GM19099 (cell line): Measurements from ENCODE around the gene F8.

Experiments
- POLR2A ChIP-seq: IDR thresholded peaks from 3 replicates; pipeline ENCODE4 v1.6.1; 2011; ENCODE audit warnings: low read depth; ENCODE audit not compliant: insufficient read length; ENCODE audit errors: extremely low read depth

The F8 gene

GRCh38 chrX:155009994-155010472, 12.5 kb downstream of the F8 start:
- TF ChIP-seq POLR2A, result no peak

- TF ChIP-seq POLR2A, result no peak
Observed at GRCh38 chrX:155005190-155005589, 17.3 kb downstream of the F8 start.

GRCh38 chrX:155001873-155002272, 20.6 kb downstream of the F8 start:
- no peak for TF ChIP-seq POLR2A

GRCh38 chrX:155000841-155001240, 21.7 kb downstream of the F8 start:
- TF ChIP-seq POLR2A, result no peak

GRCh38 chrX:154998204-154998880, 24.2 kb downstream of the F8 start:
- TF ChIP-seq POLR2A, result no peak

- no peak for TF ChIP-seq POLR2A
Observed at GRCh38 chrX:154991476-154991875, 31.0 kb downstream of the F8 start.

GRCh38 chrX:154991039-154991438, 31.5 kb downstream of the F8 start:
- TF ChIP-seq POLR2A, result no peak

- TF ChIP-seq POLR2A, result no peak
Observed at GRCh38 chrX:154990496-154990895, 32.0 kb downstream of the F8 start.

GRCh38 chrX:154988719-154989118, 33.8 kb downstream of the F8 start:
- TF ChIP-seq POLR2A, result no peak

GRCh38 chrX:154987940-154988339, 34.6 kb downstream of the F8 start:
- no peak for TF ChIP-seq POLR2A

GRCh38 chrX:154986826-154987575, 35.5 kb downstream of the F8 start:
- TF ChIP-seq POLR2A, result no peak

- no peak for TF ChIP-seq POLR2A
Observed at GRCh38 chrX:154981116-154981411, 41.5 kb downstream of the F8 start.

- TF ChIP-seq POLR2A, result no peak
Observed at GRCh38 chrX:154980330-154981115, 42.0 kb downstream of the F8 start.

GRCh38 chrX:154979629-154980028, 42.9 kb downstream of the F8 start:
- TF ChIP-seq POLR2A, result no peak

GRCh38 chrX:154968353-154968752, 54.2 kb downstream of the F8 start:
- no peak for TF ChIP-seq POLR2A

- TF ChIP-seq POLR2A, result no peak
Observed at GRCh38 chrX:154967603-154968002, 54.9 kb downstream of the F8 start.

GRCh38 chrX:154961947-154962346, 60.6 kb downstream of the F8 start:
- no peak for TF ChIP-seq POLR2A

- TF ChIP-seq POLR2A, result no peak
Observed at GRCh38 chrX:154918060-154918483, 104.5 kb downstream of the F8 start.
